Thyroid gland (tissue), 4 donors: ENCODE data around the gene INSC.

Experiments
- CTCF ChIP-seq, 6 experiments: fragments of 200-600 bp in 3 of 6; fragments of 450-650 bp in 3 of 6; sonication (generic) in 3 of 6; IDR thresholded peaks; one replicate each; pipeline ENCODE4 v1.5.1; 2016 to 2019; ENCODE audit warnings: antibody characterized with exemption in 6 of 6, mild to moderate bottlenecking in 2 of 6, inconsistent platforms in 1 of 6, moderate library complexity in 1 of 6
- POLR2A ChIP-seq, 2 donors: fragments of 450-650 bp; IDR thresholded peaks; one replicate each; pipeline ENCODE4 v1.6.1; 2017; ENCODE audit warnings: antibody characterized with exemption in 2 of 2, mild to moderate bottlenecking in 2 of 2, moderate library complexity in 1 of 2

- TF ChIP-seq CTCF (IDR thresholded peaks at IDR 0.05) (no peak), POLR2A (IDR thresholded peaks at IDR 0.05) (no peak)
Observed at GRCh38 chr11:15108592-15109130, 6.1 kb upstream of the INSC start.
